Uterus (tissue), 4 donors: ENCODE data around the gene PCDHA3. TPM values are rescaled to one million over a fixed set of nuclear protein-coding genes. Genes with fewer than 3 reads are reported as not detected.

Source experiments
- DNase-seq, 2 donors: peaks; one replicate each; pipeline ENCODE4 v3.0.0-alpha.2; 2019 to 2020
- H3K27ac ChIP-seq, 2 donors: fragments of 200-600 bp; sonication (generic); 1 replicate in 1 of 2; 2 replicates in 1 of 2; pipeline ENCODE4 v1.5.1; 2016 to 2018
- H3K27me3 ChIP-seq, 2 donors: fragments of 200-600 bp; sonication (generic); one replicate each; pipeline ENCODE4 v1.5.1; 2018 to 2019; ENCODE audit warnings: control low read depth in 1 of 2
- H3K36me3 ChIP-seq, 2 donors: fragments of 200-600 bp; sonication (generic); one replicate each; pipeline ENCODE4 v1.5.1; 2019; ENCODE audit warnings: control low read depth in 1 of 2
- H3K4me1 ChIP-seq, 2 donors: fragments of 200-600 bp; sonication (generic); one replicate each; pipeline ENCODE4 v1.5.1; 2018 to 2019; ENCODE audit warnings: control low read depth in 1 of 2
- H3K4me3 ChIP-seq, 2 donors: fragments of 200-600 bp; sonication (generic); 1 replicate in 1 of 2; 2 replicates in 1 of 2; pipeline ENCODE4 v1.5.1; 2018 to 2019; ENCODE audit warnings: mild to moderate bottlenecking in 1 of 2
- H3K9me3 ChIP-seq, 2 donors: fragments of 200-600 bp; sonication (generic); one replicate each; pipeline ENCODE4 v1.5.1; 2019; ENCODE audit warnings: control low read depth in 1 of 2
- POLR2A ChIP-seq, 2 donors: fragments of 450-650 bp; IDR thresholded peaks; one replicate each; pipeline ENCODE4 v1.6.1; 2016; ENCODE audit warnings: antibody characterized with exemption in 2 of 2, mild to moderate bottlenecking in 1 of 2, moderate library complexity in 1 of 2
- intact Hi-C: fragments of 100-400 bp; cut with DNase I; formaldehyde crosslinking; loops from one replicate; pipeline ENCODE4 v1.15.1; 2023; ENCODE audit warnings: low total_unique reads
- total RNA-seq, 4 donors: library from RNA; depleted of rRNA in 3 of 4; stranded (reverse); fragments of >200 nt in 3 of 4; gene quantifications; one replicate each; pipeline versions ENCODE4 v1.1.0 to v1.2.4, GENCODE V29; 2014 to 2023
- TF ChIP-seq, protein P1 (sequence below), 4 experiments: fragments of 200-600 bp in 2 of 4; fragments of 450-650 bp in 2 of 4; sonication (generic) in 2 of 4; IDR thresholded peaks; one replicate each; pipeline ENCODE4 v1.5.1; 2016 to 2019; ENCODE audit warnings: antibody characterized with exemption in 4 of 4, mild to moderate bottlenecking in 2 of 4, moderate library complexity in 1 of 4
- donor health status: DM: yes; HTN: yes; CAD: no.

PCDHA3 gene
- total RNA-seq = 1 to 10 TPM in 3 of 4 donors, not detected in 1; 1.6 to 2.4 (median 1.8) TPM

DNA sequence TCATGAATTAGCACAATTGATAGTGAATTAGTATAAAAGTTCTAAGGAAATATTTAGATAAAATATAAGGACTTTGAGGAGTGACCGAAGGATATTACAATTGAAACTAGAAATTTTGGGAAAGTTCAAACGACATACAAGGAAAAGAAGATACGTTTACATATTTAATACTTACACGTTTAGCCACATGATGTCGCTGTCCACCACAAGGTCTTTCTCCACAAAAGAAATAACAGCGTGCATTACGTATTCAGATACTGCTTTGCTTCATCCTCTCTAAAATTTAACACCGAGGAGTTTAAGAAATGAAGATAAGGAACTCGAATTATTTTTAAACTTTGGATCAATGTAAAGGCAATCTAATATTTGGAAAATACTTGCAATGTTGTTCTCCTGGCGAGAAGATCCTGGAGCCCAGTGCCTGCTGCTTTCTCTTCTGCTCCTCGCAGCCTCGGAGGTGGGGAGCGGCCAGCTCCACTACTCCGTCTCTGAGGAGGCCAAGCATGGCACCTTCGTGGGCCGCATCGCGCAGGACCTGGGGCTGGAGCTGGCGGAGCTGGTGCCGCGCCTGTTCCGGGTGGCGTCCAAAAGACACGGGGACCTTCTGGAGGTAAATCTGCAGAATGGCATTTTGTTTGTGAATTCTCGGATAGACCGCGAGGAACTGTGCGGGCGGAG, at the start of gene PCDHA3:
Gene PCDHA3, plus strand, starts transcription at position 242 of the 678 bp plus-strand sequence.
- H3K27me3 ChIP-seq = no peaks in the 10 kb centered on the region
- H3K4me1 ChIP-seq = no peaks in the 10 kb centered on the region
- H3K36me3 ChIP-seq = no peaks in the 10 kb centered on the region
- H3K9me3 ChIP-seq = peaks cover 0 to 7% of the 10 kb centered on the region in 2 donors
- H3K27ac ChIP-seq = peak within 1 kb of the TSS in 1 of 2 donors; percentile 59
- peak within 1 kb of the TSS; percentile 2 to 29 for H3K4me3 ChIP-seq
- intact Hi-C loops = no loop called here
- DNase-seq = no peak
- TF ChIP-seq, protein P1, sequence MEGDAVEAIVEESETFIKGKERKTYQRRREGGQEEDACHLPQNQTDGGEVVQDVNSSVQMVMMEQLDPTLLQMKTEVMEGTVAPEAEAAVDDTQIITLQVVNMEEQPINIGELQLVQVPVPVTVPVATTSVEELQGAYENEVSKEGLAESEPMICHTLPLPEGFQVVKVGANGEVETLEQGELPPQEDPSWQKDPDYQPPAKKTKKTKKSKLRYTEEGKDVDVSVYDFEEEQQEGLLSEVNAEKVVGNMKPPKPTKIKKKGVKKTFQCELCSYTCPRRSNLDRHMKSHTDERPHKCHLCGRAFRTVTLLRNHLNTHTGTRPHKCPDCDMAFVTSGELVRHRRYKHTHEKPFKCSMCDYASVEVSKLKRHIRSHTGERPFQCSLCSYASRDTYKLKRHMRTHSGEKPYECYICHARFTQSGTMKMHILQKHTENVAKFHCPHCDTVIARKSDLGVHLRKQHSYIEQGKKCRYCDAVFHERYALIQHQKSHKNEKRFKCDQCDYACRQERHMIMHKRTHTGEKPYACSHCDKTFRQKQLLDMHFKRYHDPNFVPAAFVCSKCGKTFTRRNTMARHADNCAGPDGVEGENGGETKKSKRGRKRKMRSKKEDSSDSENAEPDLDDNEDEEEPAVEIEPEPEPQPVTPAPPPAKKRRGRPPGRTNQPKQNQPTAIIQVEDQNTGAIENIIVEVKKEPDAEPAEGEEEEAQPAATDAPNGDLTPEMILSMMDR (IDR thresholded peaks at IDR 0.05) = peak in 2 of 4 experiments; percentile 27 to 32
- TF ChIP-seq POLR2A (IDR thresholded peaks at IDR 0.05) = no peak

DNA sequence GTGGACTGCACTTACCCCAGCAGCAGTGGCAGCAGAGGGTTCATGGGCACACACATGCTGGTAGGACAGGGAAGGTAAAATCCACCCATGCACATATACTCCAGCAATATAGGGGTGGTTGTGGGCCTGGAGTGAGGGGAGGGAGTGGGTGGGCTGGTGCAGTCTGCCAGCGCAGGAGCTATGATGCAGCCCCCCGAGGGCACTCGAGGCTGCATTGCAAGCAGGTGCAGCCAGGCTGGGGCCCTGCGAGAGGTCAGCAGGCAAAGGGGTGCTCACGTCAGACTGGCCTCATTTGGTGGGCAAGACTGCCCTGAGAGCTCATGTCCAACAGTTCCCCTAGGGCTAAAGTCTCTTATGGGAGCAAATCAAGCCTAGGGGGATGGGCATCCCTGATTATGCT, 47.3 kb upstream of the PCDHA3 start:
- Histone ChIP-seq H3K27me3 (no peaks in the 10 kb centered on the region), H3K4me1 (no peaks in the 10 kb centered on the region), H3K27ac (no peak overlapping the region), H3K9me3 (peaks cover 0 to 10% of the 10 kb centered on the region in 2 donors), H3K4me3 (no peak overlapping the region), H3K36me3 (no peaks in the 10 kb centered on the region)
- TF ChIP-seq POLR2A (IDR thresholded peaks at IDR 0.05) = no peak
- TF ChIP-seq, protein P1 (IDR thresholded peaks at IDR 0.05) = no peak
- DNase-seq = no peak
- intact Hi-C loops = no loop called here

GRCh38 chr5:140764177-140764973, 36.5 kb upstream of the PCDHA3 start:
- Histone ChIP-seq H3K9me3 (peaks cover 0 to 53% of the 10 kb centered on the region in 2 donors), H3K4me3 (no peak overlapping the region), H3K4me1 (no peaks in the 10 kb centered on the region), H3K27me3 (no peaks in the 10 kb centered on the region), H3K36me3 (no peaks in the 10 kb centered on the region), H3K27ac (no peak overlapping the region)
- intact Hi-C loops = no loop called here
- no peak for TF ChIP-seq POLR2A (IDR thresholded peaks at IDR 0.05)
- TF ChIP-seq, protein P1 (IDR thresholded peaks at IDR 0.05) = no peak
- no peak for DNase-seq

DNA sequence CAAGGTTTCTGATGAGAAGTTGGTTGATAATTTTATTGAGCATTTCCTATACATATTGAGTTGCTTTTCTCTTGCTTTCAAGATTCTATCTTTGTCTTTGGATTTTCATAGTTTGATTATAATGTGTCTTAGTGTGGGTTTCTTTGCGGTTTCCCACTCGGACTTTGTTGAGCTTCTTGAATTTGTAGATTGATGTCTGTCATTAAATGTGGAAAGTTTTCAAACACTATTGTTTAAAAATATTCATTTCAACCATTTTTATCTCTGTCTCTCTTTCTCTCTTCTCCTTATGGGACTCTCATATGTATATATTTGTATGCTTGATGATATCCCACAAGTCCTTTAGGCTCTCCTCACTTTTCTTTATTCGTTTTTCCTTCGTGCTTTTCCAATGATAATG, 33.4 kb upstream of the PCDHA3 start:
- Histone ChIP-seq H3K4me1 (no peaks in the 10 kb centered on the region), H3K27me3 (no peaks in the 10 kb centered on the region), H3K36me3 (no peaks in the 10 kb centered on the region), H3K27ac (no peak overlapping the region), H3K9me3 (peaks cover 0 to 45% of the 10 kb centered on the region in 2 donors), H3K4me3 (no peak overlapping the region)
- TF ChIP-seq, protein P1 (IDR thresholded peaks at IDR 0.05) = no peak
- TF ChIP-seq POLR2A (IDR thresholded peaks at IDR 0.05) = no peak
- no peak for DNase-seq
- intact Hi-C loops = no loop called here

- TF ChIP-seq, protein P1 (IDR thresholded peaks at IDR 0.05) = no peak
- TF ChIP-seq POLR2A (IDR thresholded peaks at IDR 0.05) = no peak
- H3K9me3 ChIP-seq = peaks cover 0 to 4% of the 10 kb centered on the region in 2 donors
- no peak overlapping the region for H3K4me3 ChIP-seq
- H3K36me3 ChIP-seq = no peaks in the 10 kb centered on the region
- no peaks in the 10 kb centered on the region for H3K27me3 ChIP-seq
- no peaks in the 10 kb centered on the region for H3K4me1 ChIP-seq
- DNase-seq = no peak
- intact Hi-C loops = no loop called here
- H3K27ac ChIP-seq = no peak overlapping the region
Measured at GRCh38 chr5:140780512-140780911, 20.3 kb upstream of the PCDHA3 start.
